Activated CD4-positive, alpha-beta T cell treated with anti-CD3 and anti-CD28 coated beads, Interleukin-2, amount 50 U/mL, for 4 hours (primary cell): ENCODE measurements around the gene SLC48A1.

ENCODE experiments used
- DNase-seq, 2 experiments: peaks; one replicate each; pipeline ENCODE4 v3.0.0-alpha.2; 2020

SLC48A1 gene

GRCh38 chr12:47758834-47759690 lies 14.0 kb upstream of the SLC48A1 start, which contains the start of gene RAPGEF3:
RAPGEF3 (minus strand) TSS chr12:47758880; CDS start chr12:47758556, 324 bp downstream.
- DNase-seq = peak; percentile 55 to 61

- no peak for DNase-seq
Measured at GRCh38 chr12:47762850-47763465, 10.1 kb upstream of the SLC48A1 start.

- no peak for DNase-seq
Measured at GRCh38 chr12:47763481-47764346, 9.3 kb upstream of the SLC48A1 start.

- no peak for DNase-seq
Measured at GRCh38 chr12:47766502-47767215, 6.4 kb upstream of the SLC48A1 start.

GRCh38 chr12:47767216-47767724 lies 5.8 kb upstream of the SLC48A1 start:
- DNase-seq = peak; percentile 71 to 75

- DNase-seq = no peak
Measured at GRCh38 chr12:47768323-47768811, 4.7 kb upstream of the SLC48A1 start.

- DNase-seq = no peak
Measured at GRCh38 chr12:47769234-47770085, 3.6 kb upstream of the SLC48A1 start.

GRCh38 chr12:47770086-47770726 lies 2.8 kb upstream of the SLC48A1 start:
- no peak for DNase-seq

GRCh38 chr12:47771304-47771703 lies 1.7 kb upstream of the SLC48A1 start:
- DNase-seq = no peak

- DNase-seq = no peak
Measured at GRCh38 chr12:47772094-47772660, 861 bp upstream of the SLC48A1 start.

- no peak for DNase-seq
Measured at GRCh38 chr12:47772738-47773061, 338 bp upstream of the SLC48A1 start.

- DNase-seq = no peak
Measured at GRCh38 chr12:47773858-47774580, 981 bp downstream of the SLC48A1 start.

GRCh38 chr12:47774663-47775062 lies 1.6 kb downstream of the SLC48A1 start:
- no peak for DNase-seq

- no peak for DNase-seq
Measured at GRCh38 chr12:47775100-47775911, 2.3 kb downstream of the SLC48A1 start.

- DNase-seq = no peak
Measured at GRCh38 chr12:47776471-47777143, 3.6 kb downstream of the SLC48A1 start.

GRCh38 chr12:47777151-47777550 lies 4.1 kb downstream of the SLC48A1 start:
- no peak for DNase-seq

GRCh38 chr12:47777741-47778558 lies 4.9 kb downstream of the SLC48A1 start:
- DNase-seq = no peak
